ENCODE measurements around the gene BUD31. TPM values are rescaled to one million over a fixed set of nuclear protein-coding genes. Genes with fewer than 3 reads are reported as not detected.

The BUD31 gene
- total and polyA plus RNA-seq, 10 of the 15 experiments (the other 5 are each of a cell fraction or from before 2014, with no cell fraction given), result 74.2 to 317 (median 130) TPM

DNA sequence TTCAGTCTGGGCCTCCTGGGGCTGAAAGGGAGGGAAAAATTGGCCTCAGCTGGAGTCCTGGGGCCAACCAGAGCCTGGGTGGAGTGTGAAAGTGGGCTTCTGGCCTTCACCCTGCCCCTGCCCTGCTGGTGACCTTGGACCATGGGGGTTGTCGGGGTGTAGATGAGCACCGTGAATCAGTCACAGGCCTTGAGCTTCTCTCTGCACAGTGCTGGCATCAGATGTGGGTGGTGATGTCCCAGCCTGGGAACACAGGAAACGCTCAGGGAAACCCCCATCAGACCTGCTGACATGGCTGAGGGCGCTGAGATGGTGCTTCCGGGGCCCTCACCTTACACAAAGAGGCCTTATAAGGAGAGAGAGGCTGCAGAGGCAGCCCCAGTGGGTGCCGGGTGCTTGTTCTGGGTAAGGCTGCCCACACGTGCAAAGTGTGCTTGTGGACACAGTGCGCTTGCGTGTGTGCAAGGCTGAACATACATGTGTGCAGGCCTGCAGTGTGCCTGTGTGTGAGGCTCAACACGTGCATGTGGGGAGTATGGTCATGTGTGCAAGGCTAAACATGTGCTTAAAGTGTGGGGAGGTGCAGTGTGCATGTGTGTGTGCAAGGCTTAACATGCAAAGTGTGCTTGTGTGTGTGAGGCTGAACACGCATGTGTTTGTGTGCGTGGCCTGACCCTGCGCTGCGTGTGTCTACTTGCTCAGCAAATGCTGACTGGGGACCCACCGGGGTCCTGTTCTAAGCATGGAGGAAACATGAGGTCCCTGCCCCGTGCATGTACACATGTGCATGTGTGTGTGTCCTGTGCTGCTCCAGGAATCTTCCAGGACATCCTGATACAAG lies 27.7 kb upstream of the BUD31 start (continued):
- TF ChIP-seq KLF5 (IDR thresholded peaks at IDR 0.05; ENCODE audit: partially characterized antibody), result peak; percentile 22
- TF ChIP-seq MXI1 (IDR thresholded peaks at IDR 0.05; ENCODE audit: low read depth, low read length), result peak; percentile 91
- TF ChIP-seq IKZF2 (IDR thresholded peaks at IDR 0.05), result peak in 1 of 2 experiments; percentile 9; a peak in 2 of 4 replicates
- TF ChIP-seq ZSCAN29 (IDR thresholded peaks at IDR 0.05), result 0 out of 2 replicates have a peak, but pooled peaks have one; percentile 23
- peak; percentile 35 for TF ChIP-seq LARP7 (IDR thresholded peaks at IDR 0.05)
- TF ChIP-seq ZNF217 (IDR thresholded peaks at IDR 0.05), result no peak
- peak; percentile 38 for TF ChIP-seq RAD51 (IDR thresholded peaks at IDR 0.05)
- no peak for TF ChIP-seq CBX3 (IDR thresholded peaks at IDR 0.05; ENCODE audit: borderline replicate concordance, low read depth)
- peak; percentile 45 for TF ChIP-seq NRF1 (conservative IDR thresholded peaks at IDR 0.05; ENCODE audit: low read depth, low read length)
- TF ChIP-seq, protein P1, sequence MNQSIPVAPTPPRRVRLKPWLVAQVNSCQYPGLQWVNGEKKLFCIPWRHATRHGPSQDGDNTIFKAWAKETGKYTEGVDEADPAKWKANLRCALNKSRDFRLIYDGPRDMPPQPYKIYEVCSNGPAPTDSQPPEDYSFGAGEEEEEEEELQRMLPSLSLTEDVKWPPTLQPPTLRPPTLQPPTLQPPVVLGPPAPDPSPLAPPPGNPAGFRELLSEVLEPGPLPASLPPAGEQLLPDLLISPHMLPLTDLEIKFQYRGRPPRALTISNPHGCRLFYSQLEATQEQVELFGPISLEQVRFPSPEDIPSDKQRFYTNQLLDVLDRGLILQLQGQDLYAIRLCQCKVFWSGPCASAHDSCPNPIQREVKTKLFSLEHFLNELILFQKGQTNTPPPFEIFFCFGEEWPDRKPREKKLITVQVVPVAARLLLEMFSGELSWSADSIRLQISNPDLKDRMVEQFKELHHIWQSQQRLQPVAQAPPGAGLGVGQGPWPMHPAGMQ (IDR thresholded peaks at IDR 0.05; ENCODE audit: borderline replicate concordance), result no peak
- no peak for TF ChIP-seq SREBF2 (IDR thresholded peaks at IDR 0.05; ENCODE audit: low read length)
- no peak; the same call in 1 of the 2 replicates for TF ChIP-seq ESRRA (IDR thresholded peaks at IDR 0.05; ENCODE audit: low read length)
- 0 out of 2 replicates have a peak, but pooled peaks have one; percentile 67 for TF ChIP-seq MEF2A (IDR thresholded peaks at IDR 0.05; ENCODE audit: insufficient read depth, low read depth, low read length)
- no peak for TF ChIP-seq ZNF622 (IDR thresholded peaks at IDR 0.05)
- peak; percentile 55 for TF ChIP-seq NBN (IDR thresholded peaks at IDR 0.05)
- TF ChIP-seq CBFB (IDR thresholded peaks at IDR 0.05; ENCODE audit: low read depth), result peak; percentile 65; the same call in 1 of the 2 replicates
- TF ChIP-seq, protein P2, sequence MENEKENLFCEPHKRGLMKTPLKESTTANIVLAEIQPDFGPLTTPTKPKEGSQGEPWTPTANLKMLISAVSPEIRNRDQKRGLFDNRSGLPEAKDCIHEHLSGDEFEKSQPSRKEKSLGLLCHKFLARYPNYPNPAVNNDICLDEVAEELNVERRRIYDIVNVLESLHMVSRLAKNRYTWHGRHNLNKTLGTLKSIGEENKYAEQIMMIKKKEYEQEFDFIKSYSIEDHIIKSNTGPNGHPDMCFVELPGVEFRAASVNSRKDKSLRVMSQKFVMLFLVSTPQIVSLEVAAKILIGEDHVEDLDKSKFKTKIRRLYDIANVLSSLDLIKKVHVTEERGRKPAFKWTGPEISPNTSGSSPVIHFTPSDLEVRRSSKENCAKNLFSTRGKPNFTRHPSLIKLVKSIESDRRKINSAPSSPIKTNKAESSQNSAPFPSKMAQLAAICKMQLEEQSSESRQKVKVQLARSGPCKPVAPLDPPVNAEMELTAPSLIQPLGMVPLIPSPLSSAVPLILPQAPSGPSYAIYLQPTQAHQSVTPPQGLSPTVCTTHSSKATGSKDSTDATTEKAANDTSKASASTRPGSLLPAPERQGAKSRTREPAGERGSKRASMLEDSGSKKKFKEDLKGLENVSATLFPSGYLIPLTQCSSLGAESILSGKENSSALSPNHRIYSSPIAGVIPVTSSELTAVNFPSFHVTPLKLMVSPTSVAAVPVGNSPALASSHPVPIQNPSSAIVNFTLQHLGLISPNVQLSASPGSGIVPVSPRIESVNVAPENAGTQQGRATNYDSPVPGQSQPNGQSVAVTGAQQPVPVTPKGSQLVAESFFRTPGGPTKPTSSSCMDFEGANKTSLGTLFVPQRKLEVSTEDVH (IDR thresholded peaks at IDR 0.05; ENCODE audit: low read depth, partially characterized antibody), result no peak
- TF ChIP-seq, protein P3, sequence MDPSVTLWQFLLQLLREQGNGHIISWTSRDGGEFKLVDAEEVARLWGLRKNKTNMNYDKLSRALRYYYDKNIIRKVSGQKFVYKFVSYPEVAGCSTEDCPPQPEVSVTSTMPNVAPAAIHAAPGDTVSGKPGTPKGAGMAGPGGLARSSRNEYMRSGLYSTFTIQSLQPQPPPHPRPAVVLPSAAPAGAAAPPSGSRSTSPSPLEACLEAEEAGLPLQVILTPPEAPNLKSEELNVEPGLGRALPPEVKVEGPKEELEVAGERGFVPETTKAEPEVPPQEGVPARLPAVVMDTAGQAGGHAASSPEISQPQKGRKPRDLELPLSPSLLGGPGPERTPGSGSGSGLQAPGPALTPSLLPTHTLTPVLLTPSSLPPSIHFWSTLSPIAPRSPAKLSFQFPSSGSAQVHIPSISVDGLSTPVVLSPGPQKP (IDR thresholded peaks at IDR 0.05; ENCODE audit: low read depth, low read length), result peak; percentile 98
- peak in 1 of 2 experiments; percentile 51; a peak in 1 of 3 replicates for TF ChIP-seq EGR1 (IDR thresholded peaks at IDR 0.05; ENCODE audit: borderline replicate concordance in 1 of 2, low read depth in 2 of 2, low read length in 2 of 2)
- TF ChIP-seq BCL11A (IDR thresholded peaks at IDR 0.05; ENCODE audit: low read depth, low read length), result no peak
- no peak for TF ChIP-seq SIX5 (IDR thresholded peaks at IDR 0.05; ENCODE audit: low read depth, low read length, severe bottlenecking)
